ENCODE data around the gene ARPC2.

Gene ARPC2

DNA sequence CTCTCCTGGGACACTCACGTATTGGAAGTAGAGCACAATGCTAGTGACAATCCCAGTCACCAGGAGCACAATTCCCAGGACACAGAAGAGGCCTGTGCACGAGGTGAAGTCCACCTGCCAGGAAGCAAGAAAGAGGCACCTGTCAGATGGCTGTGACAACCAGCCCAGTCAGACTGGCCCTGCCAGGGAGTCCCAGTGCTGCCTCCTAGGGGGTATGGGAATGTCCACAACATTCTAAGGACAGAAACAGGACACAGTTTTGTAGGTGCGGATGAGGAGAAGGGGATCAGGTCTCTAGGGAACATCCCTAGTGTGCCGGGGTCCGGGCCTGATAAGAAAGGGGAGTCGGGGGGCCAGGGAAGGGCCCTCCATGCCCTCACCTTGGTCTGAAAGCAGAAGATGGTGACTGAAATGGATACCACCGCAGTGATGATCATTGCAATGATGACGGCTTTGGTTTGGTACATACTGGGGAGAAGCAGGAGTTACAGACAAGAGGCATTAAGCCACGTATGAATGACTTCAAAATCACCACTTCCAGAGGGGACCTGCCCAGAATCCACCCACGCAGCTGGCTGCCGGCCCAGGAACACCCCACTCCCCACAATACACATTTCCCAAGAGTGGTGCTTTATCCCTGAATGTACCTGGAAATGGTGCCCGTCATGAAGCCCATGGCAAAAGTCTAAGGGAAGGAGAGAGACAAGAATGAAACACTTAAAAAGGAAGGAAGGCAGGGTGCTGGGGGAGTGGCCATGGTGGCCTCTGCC lies 60.2 kb downstream of the ARPC2 start:
- H3K4me3 ChIP-seq (ENCODE audit: low read depth, low read length), result no peak overlapping the region
- TF ChIP-seq, protein P1, sequence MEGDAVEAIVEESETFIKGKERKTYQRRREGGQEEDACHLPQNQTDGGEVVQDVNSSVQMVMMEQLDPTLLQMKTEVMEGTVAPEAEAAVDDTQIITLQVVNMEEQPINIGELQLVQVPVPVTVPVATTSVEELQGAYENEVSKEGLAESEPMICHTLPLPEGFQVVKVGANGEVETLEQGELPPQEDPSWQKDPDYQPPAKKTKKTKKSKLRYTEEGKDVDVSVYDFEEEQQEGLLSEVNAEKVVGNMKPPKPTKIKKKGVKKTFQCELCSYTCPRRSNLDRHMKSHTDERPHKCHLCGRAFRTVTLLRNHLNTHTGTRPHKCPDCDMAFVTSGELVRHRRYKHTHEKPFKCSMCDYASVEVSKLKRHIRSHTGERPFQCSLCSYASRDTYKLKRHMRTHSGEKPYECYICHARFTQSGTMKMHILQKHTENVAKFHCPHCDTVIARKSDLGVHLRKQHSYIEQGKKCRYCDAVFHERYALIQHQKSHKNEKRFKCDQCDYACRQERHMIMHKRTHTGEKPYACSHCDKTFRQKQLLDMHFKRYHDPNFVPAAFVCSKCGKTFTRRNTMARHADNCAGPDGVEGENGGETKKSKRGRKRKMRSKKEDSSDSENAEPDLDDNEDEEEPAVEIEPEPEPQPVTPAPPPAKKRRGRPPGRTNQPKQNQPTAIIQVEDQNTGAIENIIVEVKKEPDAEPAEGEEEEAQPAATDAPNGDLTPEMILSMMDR (IDR thresholded peaks at IDR 0.05; ENCODE audit: low read depth, low read length), result no peak

DNA sequence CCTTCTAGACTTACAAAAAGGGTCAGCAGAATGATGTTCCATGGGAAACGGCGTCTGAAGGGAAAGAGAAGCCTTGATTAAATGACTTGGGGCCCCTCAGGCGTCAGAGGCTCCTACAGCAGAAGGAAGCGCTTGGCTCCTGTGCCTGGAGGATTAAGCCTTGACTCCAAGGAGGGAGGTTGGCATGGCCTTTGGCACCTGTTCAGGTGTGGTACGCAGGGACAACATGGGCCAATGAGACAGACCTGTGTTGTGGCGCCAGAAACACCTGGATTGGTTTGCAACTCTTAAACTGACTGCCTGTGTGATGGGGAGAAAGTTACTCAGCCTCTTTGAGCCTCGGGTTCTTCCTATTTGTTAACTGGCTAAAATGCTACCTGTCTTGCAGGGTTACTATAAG lies 60.9 kb downstream of the ARPC2 start:
- TF ChIP-seq, protein P1 (IDR thresholded peaks at IDR 0.05; ENCODE audit: low read depth, low read length), result no peak
- no peak overlapping the region for H3K4me3 ChIP-seq (ENCODE audit: low read depth, low read length)

DNA sequence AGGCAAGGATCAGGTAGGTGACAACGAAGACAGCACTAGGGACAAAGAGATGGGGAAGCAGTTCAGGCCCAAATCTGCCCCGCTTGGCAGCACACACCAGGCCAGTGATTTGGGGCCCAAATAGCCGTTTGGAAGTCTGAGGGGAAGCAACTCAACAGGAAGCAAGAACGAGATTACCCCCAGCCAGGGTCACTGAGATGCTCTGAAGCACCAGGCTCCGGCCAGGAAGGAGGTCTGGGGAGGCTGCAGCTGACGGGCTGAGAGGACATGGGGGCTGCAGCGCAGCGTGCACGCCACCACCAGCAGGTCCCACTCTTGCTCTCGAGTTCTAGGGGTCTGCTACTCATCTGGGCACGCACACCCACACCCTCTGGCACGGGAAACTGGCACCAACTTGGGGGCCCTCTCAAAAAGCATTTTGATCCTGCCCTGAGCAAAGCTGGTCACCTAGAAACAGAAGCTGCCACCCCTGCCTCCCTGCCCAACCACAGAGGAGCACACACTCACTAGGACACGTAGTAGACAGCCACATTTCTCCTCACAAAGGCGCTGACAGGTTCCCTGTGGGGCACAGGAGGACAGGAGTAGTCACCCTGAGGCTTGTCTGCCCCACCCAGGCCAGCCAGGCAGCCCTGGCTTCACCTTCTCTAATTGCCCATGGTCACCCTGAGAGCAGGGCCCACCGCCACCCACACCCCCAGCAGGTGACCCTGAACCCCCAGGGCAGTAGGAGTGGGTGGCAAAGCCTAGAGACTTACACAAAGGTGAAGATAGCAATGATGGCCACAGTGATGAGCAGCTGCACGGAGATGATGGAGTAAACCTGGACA lies 61.8 kb downstream of the ARPC2 start:
- TF ChIP-seq, protein P1 (IDR thresholded peaks at IDR 0.05; ENCODE audit: low read depth, low read length), result no peak
- no peak overlapping the region for H3K4me3 ChIP-seq (ENCODE audit: low read depth, low read length)

DNA sequence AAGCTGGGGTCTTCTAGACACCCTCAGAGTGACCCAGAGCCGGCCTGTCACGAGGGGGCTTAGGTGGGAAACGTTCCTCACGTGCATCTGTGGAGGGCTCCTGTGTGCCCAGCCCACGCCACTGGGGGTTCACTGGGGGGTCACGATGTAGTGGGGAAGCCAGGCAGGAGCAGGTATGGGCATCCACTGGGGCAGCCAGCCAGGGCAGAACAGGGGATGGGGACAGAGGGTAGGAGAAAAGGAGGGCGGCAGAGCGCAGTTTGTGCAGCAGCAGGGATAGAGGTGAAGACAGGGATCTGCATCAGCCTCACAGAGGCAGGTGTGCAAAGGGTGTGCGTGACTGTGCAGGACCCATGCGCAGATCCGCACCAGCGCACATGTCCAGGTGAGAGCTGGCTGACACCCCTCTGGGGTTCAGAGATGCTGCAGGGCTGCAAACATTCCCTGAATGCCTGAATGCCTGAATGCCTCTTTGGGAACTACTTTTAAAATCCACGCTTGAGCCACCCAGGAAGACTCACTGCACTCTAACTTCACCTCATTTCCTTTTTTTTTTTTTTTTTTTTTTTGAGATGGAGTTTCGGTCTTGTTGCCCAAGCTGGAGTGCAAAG lies 63.4 kb downstream of the ARPC2 start:
- H3K4me3 ChIP-seq (ENCODE audit: low read depth, low read length), result no peak overlapping the region
- TF ChIP-seq, protein P1 (IDR thresholded peaks at IDR 0.05; ENCODE audit: low read depth, low read length), result no peak

GRCh38 chr2:218281449-218281848 lies 64.5 kb downstream of the ARPC2 start:
- no peak overlapping the region for H3K4me3 ChIP-seq (ENCODE audit: low read depth, low read length)
- TF ChIP-seq, protein P1 (IDR thresholded peaks at IDR 0.05; ENCODE audit: low read depth, low read length), result no peak

DNA sequence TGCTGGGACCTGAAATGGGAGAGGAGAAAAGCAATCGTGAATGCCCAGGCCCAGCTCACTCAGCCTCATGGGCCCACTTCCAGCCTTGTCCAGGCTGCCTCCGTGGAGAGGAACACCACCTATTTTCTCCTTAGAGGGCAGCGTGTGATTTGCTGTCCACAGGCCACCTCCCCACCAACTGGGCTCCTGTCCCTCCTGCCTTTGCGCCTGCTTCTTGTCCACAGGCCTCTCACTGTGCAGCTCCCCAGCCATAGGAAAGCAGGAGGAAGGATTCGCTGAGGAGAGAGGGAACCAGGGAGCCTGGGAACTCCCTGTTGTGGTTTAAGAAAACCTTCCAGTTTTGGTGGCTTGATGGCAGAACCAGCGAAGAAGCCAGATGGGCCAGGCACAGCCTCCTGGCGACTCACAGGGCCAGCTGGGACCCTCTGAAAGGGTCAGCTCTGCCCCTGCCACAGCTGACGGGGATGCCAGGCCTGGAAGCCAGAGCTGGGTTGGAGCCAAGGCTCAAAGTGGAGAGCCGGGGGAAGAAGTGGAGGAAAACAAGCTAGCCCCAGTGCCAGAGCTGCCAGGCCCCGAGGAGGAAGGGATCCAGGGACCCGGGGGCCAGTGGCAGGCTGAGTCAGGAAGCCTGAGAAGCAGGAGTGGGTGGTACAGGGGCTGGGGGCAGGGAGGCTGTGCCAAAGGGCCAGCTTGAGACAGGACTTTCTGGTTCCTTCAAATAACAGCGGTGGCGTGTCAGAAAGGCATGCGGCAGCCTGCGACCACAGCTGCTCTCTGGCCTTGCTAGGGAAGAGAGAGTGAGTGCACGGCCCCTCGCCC lies 65.4 kb downstream of the ARPC2 start:
- H3K4me3 ChIP-seq (ENCODE audit: low read depth, low read length), result no peak overlapping the region
- TF ChIP-seq, protein P1 (IDR thresholded peaks at IDR 0.05; ENCODE audit: low read depth, low read length), result no peak
